HG03457 (cell line): ENCODE data around the gene USP2.

Experiments used
- ATAC-seq: cut with Tn5 transposase; IDR thresholded peaks from one replicate; pipeline ENCODE4 v1.9.1; 2021; ENCODE audit warnings: moderate number of reproducible peaks; ENCODE audit not compliant: unreplicated experiment

The USP2 gene

GRCh38 chr11:119342362-119343130 is 38.9 kb downstream of the USP2 start:
- no peak for ATAC-seq

- ATAC-seq = no peak
Measured at GRCh38 chr11:119342023-119342300, 39.5 kb downstream of the USP2 start.

- no peak for ATAC-seq
Measured at GRCh38 chr11:119341222-119342022, 40.1 kb downstream of the USP2 start.

- no peak for ATAC-seq
Measured at GRCh38 chr11:119340335-119341221, 40.9 kb downstream of the USP2 start, which contains the start of gene C1QTNF5. Gene C1QTNF5, minus strand, starts transcription at chr11:119340883. Its CDS starts 486 bp downstream, at chr11:119340397.

- ATAC-seq = no peak
Measured at GRCh38 chr11:119339589-119340334, 41.7 kb downstream of the USP2 start.

- ATAC-seq = no peak
Measured at GRCh38 chr11:119338965-119339588, 42.4 kb downstream of the USP2 start.

- no peak for ATAC-seq
Measured at GRCh38 chr11:119338318-119338890, 43.1 kb downstream of the USP2 start.

GRCh38 chr11:119337581-119338317 is 43.7 kb downstream of the USP2 start:
- ATAC-seq = no peak

GRCh38 chr11:119336744-119337469 is 44.6 kb downstream of the USP2 start:
- ATAC-seq = no peak

GRCh38 chr11:119335655-119336543 is 45.6 kb downstream of the USP2 start:
- ATAC-seq = no peak

- no peak for ATAC-seq
Measured at GRCh38 chr11:119335091-119335654, 46.3 kb downstream of the USP2 start.

- ATAC-seq = peak; percentile 72
Measured at GRCh38 chr11:119334174-119334930, 47.1 kb downstream of the USP2 start, which contains the start of gene RNF26. Gene RNF26, plus strand, starts transcription at chr11:119334527. Its CDS starts 596 bp downstream, at chr11:119335123.

- no peak for ATAC-seq
Measured at GRCh38 chr11:119332111-119332765, 49.3 kb downstream of the USP2 start.

- no peak for ATAC-seq
Measured at GRCh38 chr11:119330237-119330636, 51.3 kb downstream of the USP2 start.

- ATAC-seq = no peak
Measured at GRCh38 chr11:119329320-119329719, 52.2 kb downstream of the USP2 start.

- ATAC-seq = no peak
Measured at GRCh38 chr11:119324189-119324588, 57.3 kb downstream of the USP2 start.
